MM.1S (cell line): ENCODE results near the gene NCOA4.

Experiments used
- CTCF ChIP-seq: fragments of 300-600 bp; sonication (generic); IDR thresholded peaks from 2 replicates; pipeline ENCODE4 v1.5.1; 2016; ENCODE audit warnings: antibody characterized with exemption, low read length, mixed read lengths
- EZH2phosphoT487 ChIP-seq: fragments of 300-600 bp; sonication (generic); IDR thresholded peaks from 2 replicates; pipeline ENCODE4 v1.6.1; 2018; ENCODE audit warnings: antibody characterized with exemption, low read length

GRCh38 chr10:46068905-46069304 lies 38.5 kb upstream of the NCOA4 start:
- TF ChIP-seq CTCF (no peak), EZH2phosphoT487 (no peak)
